Measurements from ENCODE around the gene MARCHF7.
"Not testable (repeated sequence)": the region's sequence is repeated elsewhere in the genome, so short reads cannot be mapped to it uniquely, and the experiment has no call there.

MARCHF7 gene

DNA sequence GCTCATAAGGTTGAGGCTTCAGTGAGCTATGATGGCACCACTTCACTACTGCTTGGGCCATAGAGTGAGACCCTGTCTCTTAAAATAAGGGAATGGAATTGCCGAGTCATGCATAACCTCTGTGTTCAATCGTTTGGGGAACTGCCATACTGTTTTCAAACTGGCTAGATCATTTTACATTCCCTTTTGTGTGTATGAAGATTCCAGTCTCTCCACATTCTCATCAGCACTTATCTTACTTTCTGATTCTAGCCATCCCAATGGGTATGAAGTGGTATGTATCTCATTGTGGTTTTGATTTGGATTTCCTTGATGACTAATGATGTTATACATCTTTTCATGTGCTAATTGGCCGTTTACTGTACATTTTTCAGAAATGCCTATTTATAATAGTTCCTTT, 23.7 kb downstream of the MARCHF7 start:
- Mint-ChIP-seq H3K36me3 (ENCODE audit: insufficient read depth) (peaks cover 72% of the 10 kb centered on the region), H3K4me1 (ENCODE audit: low read depth in 2 of 2) (peaks cover 24 to 36% of the 10 kb centered on the region in 2 donors), H3K9me3 (no peaks in the 10 kb centered on the region), H3K27me3 (no peaks in the 10 kb centered on the region), H3K27ac (no peak overlapping the region), H3K4me3 (no peak overlapping the region)
- DNase-seq (no peak), ATAC-seq (replicated peaks) (no peak)

DNA sequence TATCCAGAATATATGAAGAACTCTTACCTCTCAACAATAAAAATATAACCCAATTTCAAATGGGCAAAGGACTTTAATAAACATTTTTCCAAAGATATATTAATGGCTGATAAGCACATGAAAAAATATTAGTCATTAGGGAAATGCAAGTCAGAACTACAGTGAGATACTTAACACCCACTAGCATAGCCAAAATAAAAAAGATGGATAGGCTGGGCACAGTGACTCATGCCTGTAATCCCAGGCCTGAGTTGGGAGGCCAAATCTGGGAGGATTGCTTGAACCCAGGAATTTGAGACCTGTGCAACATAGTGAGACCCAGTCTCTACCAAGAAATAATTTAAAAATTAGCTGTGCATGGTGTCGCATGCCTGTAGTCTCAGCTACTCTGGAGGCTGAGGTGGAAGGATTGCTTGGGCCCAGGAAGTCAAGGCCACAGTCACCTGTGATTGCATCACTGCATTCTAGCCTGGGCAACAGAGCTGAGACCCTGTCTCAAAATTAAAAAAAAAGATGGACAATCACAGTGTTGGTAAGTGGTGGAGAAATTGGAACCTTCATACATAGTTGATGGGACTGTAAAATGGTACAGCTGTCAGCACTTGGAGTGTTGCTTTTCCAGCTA, 25.1 kb downstream of the MARCHF7 start:
- peaks cover 26 to 49% of the 10 kb centered on the region in 2 donors for H3K4me1 Mint-ChIP-seq (ENCODE audit: low read depth in 2 of 2)
- H3K27ac Mint-ChIP-seq = peak overlapping the region; percentile 69 to 72
- peaks cover 64% of the 10 kb centered on the region for H3K36me3 Mint-ChIP-seq (ENCODE audit: insufficient read depth)
- H3K27me3 Mint-ChIP-seq = no peaks in the 10 kb centered on the region
- no peak overlapping the region for H3K4me3 Mint-ChIP-seq
- ATAC-seq (replicated peaks) (no peak), DNase-seq (no peak)
- H3K9me3 Mint-ChIP-seq = no peaks in the 10 kb centered on the region

DNA sequence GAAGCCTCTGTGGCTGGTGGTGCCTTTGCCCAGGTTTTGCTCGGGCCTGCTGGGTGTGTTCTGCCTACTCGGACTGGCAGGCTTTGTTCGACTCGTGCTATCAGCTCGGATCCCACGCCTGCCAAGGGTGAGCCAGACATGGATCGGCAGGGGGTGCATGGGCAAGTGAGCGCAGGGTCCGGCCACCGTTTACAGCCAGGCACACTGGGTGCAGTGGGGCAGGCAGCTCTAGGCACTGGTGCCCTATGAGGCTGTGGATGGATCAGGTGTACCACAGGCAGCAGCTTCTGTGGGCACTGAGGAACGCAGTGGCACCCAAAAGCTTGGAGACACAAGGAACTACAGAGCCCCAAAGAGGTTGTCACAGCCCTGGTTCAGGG, 25.6 kb downstream of the MARCHF7 start:
- Mint-ChIP-seq H3K36me3 (ENCODE audit: insufficient read depth) (peaks cover 65% of the 10 kb centered on the region), H3K27me3 (no peaks in the 10 kb centered on the region), H3K4me3 (no peak overlapping the region), H3K4me1 (ENCODE audit: low read depth in 2 of 2) (peaks cover 26 to 51% of the 10 kb centered on the region in 2 donors), H3K9me3 (no peaks in the 10 kb centered on the region), H3K27ac (peak overlapping the region in 1 of 2 donors; percentile 69)
- no peak for DNase-seq
- no peak for ATAC-seq (replicated peaks)

DNA sequence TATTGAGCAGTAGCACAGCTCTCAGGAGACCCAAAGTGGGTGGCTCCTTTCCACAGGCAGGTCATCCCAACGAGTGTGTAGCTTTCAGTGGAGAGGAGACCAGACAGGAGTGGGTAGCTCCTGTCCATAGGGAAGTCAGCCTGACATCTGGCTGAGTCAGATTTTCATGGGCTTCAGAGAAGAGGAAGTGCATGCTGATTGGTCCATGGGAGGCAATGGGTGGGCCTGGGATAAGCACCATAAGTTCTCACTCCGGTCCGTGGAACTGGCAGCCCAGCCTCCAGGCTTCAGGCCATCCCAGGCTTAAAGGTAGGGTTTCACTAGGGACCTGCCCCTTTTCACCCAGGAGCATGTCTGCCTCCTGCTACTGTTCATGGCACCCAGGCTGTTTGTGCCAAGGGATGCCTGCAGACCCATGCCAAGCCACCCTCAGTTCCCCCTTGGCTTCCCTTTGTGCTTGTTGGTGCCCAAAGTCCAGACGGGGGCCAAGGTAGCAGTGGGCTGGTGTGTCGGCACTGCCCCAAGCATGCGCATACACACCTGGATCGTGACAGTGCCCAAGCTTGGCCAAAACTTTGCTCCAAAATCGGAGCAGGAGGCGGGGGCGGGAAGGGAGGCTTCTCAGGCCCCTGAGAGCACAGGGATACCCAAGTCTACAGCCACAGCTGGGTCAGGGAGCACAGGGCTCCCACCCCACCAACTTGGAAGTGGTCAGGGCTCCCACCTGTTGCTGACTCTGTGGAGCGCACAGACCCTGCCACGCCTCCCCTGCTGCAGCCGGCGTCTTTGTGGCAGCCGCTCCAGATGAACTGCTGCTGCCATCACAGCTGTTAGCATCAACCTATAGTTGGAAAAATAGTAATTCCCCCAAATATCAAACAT, 26.4 kb downstream of the MARCHF7 start:
- Mint-ChIP-seq H3K9me3 (no peaks in the 10 kb centered on the region), H3K36me3 (ENCODE audit: insufficient read depth) (peaks cover 66% of the 10 kb centered on the region), H3K27me3 (no peaks in the 10 kb centered on the region), H3K4me1 (ENCODE audit: low read depth in 2 of 2) (peaks cover 26 to 51% of the 10 kb centered on the region in 2 donors), H3K27ac (peak overlapping the region in 1 of 2 donors; percentile 39), H3K4me3 (no peak overlapping the region)
- DNase-seq (no peak), ATAC-seq (replicated peaks) (no peak)

DNA sequence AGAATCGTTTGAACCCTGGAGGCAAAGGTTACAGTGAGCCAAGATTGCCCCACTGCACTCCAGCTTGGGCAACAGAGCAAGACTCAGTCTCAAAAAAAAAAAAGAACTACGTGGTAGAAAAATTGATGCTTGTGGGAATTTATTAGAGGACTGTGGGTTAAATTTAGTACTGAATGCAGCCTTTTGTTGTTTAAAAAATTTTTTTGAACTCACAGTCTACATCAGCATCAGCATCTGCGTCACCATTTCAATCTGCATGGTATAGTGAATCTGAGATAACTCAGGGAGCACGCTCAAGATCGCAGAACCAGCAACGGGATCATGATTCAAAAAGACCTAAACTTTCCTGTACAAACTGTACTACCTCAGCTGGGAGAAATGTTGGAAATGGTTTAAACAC, 30.5 kb downstream of the MARCHF7 start:
- Mint-ChIP-seq H3K4me1 (ENCODE audit: low read depth in 2 of 2) (peaks cover 10 to 40% of the 10 kb centered on the region in 2 donors), H3K4me3 (no peak overlapping the region), H3K27ac (peak overlapping the region in 1 of 2 donors; percentile 81), H3K27me3 (no peaks in the 10 kb centered on the region), H3K36me3 (ENCODE audit: insufficient read depth) (peaks cover 64% of the 10 kb centered on the region), H3K9me3 (no peaks in the 10 kb centered on the region)
- DNase-seq = no peak
- ATAC-seq (replicated peaks) = no peak

DNA sequence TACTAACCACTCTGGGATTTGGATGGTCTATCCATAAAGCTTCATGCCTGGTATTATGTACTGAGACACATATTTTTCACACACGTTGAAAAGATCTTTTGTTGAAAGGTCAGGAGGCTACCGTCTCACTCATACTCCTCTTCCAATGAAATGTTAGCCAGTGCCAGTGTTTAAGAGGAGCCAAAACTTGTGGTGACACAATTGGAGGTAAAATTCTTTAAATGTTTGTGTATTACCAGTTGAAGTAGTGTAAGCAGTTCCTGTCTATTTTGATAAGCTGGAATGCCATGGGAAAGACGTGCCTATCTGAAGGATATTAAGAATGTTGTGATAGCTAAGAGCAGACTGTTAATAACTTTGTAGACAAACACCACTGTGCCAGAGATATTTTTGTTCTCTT, 32.1 kb downstream of the MARCHF7 start:
- H3K36me3 Mint-ChIP-seq (ENCODE audit: insufficient read depth) = peaks cover 79% of the 10 kb centered on the region
- H3K9me3 Mint-ChIP-seq = no peaks in the 10 kb centered on the region
- H3K27ac Mint-ChIP-seq = no peak overlapping the region
- no peak for DNase-seq
- H3K4me3 Mint-ChIP-seq = no peak overlapping the region
- H3K27me3 Mint-ChIP-seq = no peaks in the 10 kb centered on the region
- ATAC-seq (replicated peaks) = no peak
- H3K4me1 Mint-ChIP-seq (ENCODE audit: low read depth in 2 of 2) = peaks cover 6 to 32% of the 10 kb centered on the region in 2 donors

DNA sequence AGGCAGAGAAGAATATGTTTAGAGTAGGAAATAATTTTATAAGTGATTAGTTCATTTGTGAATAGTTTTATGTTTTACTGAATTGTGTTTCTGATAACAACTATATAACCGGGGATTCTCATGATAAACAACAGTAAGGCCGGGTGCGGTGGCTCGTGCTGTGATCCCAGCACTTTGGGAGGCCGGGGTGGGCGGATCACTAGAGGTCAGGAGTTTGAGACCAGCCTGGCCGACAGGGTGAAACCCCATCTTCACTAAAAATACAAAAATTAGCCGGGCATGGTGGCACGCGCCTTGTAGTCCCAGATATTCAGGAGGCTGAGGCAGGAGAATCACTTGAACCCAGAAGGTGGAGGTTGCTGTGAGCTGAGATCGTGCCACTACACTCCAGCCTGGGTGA, 32.9 kb downstream of the MARCHF7 start:
- H3K27me3 Mint-ChIP-seq; H3K27ac Mint-ChIP-seq; H3K4me3 Mint-ChIP-seq; H3K9me3 Mint-ChIP-seq; ATAC-seq (replicated peaks); DNase-seq: not testable (repeated sequence)
- H3K36me3 Mint-ChIP-seq (ENCODE audit: insufficient read depth) = peaks cover 79% of the 10 kb centered on the region
- H3K4me1 Mint-ChIP-seq (ENCODE audit: low read depth in 2 of 2) = peaks cover 3 to 25% of the 10 kb centered on the region in 2 donors

DNA sequence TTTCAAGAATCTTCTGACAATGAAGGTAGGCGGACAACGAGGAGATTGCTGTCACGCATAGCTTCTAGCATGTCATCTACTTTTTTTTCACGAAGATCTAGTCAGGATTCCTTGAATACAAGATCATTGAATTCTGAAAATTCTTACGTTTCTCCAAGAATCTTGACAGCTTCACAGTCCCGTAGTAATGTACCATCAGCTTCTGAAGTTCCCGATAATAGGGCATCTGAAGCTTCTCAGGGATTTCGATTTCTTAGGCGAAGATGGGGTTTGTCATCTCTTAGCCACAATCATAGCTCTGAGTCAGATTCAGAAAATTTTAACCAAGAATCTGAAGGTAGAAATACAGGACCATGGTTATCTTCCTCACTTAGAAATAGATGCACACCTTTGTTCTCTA, 35.8 kb downstream of the MARCHF7 start:
- peaks cover 63% of the 10 kb centered on the region for H3K36me3 Mint-ChIP-seq (ENCODE audit: insufficient read depth)
- no peak for DNase-seq
- peak overlapping the region in 1 of 2 donors; percentile 46 for H3K27ac Mint-ChIP-seq
- ATAC-seq (replicated peaks) = no peak
- no peaks in the 10 kb centered on the region for H3K27me3 Mint-ChIP-seq
- H3K4me1 Mint-ChIP-seq (ENCODE audit: low read depth in 2 of 2) = peaks cover 11 to 32% of the 10 kb centered on the region in 2 donors
- H3K9me3 Mint-ChIP-seq = no peaks in the 10 kb centered on the region
- H3K4me3 Mint-ChIP-seq = no peak overlapping the region

DNA sequence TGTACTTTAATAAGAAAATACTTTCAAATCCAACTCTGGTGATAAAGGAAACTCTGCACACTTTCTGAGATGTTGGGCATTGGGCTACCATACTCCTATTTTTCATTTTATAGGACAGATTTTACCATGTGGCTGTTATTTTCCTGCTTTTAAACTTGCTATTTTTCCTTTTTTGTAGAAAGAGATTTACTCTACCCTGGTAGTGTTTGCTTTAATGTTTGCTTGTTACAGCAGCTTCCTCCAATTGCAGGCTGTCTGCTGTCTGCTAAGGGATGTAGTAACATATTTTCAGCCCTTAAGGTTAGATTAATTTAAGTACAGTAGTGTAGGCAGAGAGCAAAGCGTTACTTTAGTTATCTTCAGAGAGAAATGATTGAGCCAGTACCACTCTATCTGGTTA, 38.6 kb downstream of the MARCHF7 start:
- Mint-ChIP-seq H3K27me3 (no peaks in the 10 kb centered on the region), H3K9me3 (no peaks in the 10 kb centered on the region), H3K4me3 (no peak overlapping the region), H3K4me1 (ENCODE audit: low read depth in 2 of 2) (peaks cover 11 to 22% of the 10 kb centered on the region in 2 donors), H3K36me3 (ENCODE audit: insufficient read depth) (peaks cover 40% of the 10 kb centered on the region), H3K27ac (no peak overlapping the region)
- ATAC-seq (replicated peaks) (no peak), DNase-seq (no peak)

DNA sequence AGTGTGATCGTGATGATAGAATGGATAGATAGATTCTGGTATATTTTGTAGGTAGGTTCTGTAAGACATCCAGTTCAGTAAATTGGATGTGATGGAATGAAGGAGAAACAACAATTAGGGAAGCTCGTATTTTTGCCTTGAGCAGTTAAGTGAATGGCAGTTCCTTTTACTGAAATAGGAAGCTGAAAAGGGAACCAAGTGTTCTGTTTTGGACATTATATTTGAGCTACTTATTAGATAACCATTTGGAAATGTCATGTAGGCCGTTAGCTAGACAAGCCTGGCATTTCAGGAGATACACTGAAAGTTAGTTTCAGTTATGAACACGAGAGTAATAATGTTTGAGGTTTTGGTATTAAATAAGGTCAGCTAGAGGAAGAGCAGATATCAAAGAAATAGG, 41.5 kb downstream of the MARCHF7 start:
- Mint-ChIP-seq H3K36me3 (ENCODE audit: insufficient read depth) (peaks cover 28% of the 10 kb centered on the region), H3K9me3 (no peaks in the 10 kb centered on the region), H3K4me3 (no peak overlapping the region), H3K4me1 (ENCODE audit: low read depth in 2 of 2) (peaks cover 11 to 34% of the 10 kb centered on the region in 2 donors), H3K27ac (no peak overlapping the region), H3K27me3 (no peaks in the 10 kb centered on the region)
- no peak for ATAC-seq (replicated peaks)
- DNase-seq = no peak

DNA sequence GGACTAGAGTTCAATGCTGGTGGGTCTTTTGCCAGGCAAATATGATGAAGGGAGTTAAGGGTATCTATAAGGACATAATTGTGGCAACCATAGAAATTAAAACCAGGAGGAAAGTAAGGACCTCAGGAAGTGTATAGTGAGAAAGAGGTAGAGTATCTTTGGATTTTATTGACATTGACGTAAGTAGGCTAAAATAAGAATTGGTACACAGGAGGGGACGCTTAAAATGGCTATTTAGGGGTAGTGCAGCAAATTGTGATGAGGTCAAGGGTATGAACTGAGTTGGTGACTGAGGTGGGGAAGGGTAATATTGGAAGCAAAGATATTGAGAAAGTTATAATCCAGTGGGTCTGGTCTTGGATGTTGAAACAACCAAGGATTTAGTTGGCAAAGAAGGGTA, 42.7 kb downstream of the MARCHF7 start:
- ATAC-seq (replicated peaks) = no peak
- DNase-seq = no peak
- no peaks in the 10 kb centered on the region for H3K27me3 Mint-ChIP-seq
- no peaks in the 10 kb centered on the region for H3K9me3 Mint-ChIP-seq
- H3K36me3 Mint-ChIP-seq (ENCODE audit: insufficient read depth) = peaks cover 27% of the 10 kb centered on the region
- peaks cover 11 to 34% of the 10 kb centered on the region in 2 donors for H3K4me1 Mint-ChIP-seq (ENCODE audit: low read depth in 2 of 2)
- H3K4me3 Mint-ChIP-seq = no peak overlapping the region
- no peak overlapping the region for H3K27ac Mint-ChIP-seq

DNA sequence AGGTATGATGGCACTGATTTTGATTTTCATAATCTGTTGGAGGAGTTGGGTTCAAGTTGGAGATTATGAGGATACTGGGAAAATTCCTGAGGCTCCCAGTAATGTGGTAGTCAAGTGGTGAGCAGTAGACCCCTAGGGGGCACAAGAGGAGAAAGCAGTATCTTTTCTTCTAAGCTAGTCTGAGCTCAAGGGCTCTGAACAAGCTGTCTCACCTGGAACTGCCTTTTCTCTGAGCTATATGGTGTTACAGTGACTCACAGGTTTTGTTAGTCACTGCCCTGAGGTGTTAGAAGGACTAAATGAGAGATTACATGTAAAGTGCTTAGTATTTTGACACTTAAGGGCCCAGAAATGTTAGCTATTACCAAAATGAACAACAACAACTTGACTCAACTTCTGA, 43.5 kb downstream of the MARCHF7 start:
- no peak overlapping the region for H3K4me3 Mint-ChIP-seq
- H3K4me1 Mint-ChIP-seq (ENCODE audit: low read depth in 2 of 2) = peaks cover 11 to 37% of the 10 kb centered on the region in 2 donors
- DNase-seq (no peak), ATAC-seq (replicated peaks) (peak; percentile 61)
- H3K9me3 Mint-ChIP-seq = no peaks in the 10 kb centered on the region
- H3K27ac Mint-ChIP-seq = no peak overlapping the region
- no peaks in the 10 kb centered on the region for H3K27me3 Mint-ChIP-seq
- H3K36me3 Mint-ChIP-seq (ENCODE audit: insufficient read depth) = peaks cover 33% of the 10 kb centered on the region

DNA sequence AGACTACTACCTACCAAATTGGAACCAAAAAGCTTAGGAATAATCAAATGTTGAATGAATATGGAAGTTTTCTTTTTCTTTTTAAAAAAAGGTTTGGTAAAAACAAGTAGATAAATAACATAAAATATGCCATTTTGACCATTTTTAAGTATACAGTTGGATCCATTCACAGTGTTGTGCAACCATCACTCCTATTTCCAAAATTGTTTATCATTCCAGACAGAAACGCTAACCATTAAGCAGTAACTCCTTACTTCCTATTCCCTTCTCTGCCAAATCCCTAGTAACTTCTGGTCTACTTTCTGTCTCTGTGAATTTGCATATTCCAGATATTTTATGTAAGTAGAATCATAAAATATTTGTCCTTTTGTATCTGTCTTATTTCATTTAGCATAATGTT, 45.9 kb downstream of the MARCHF7 start:
- no peaks in the 10 kb centered on the region for H3K9me3 Mint-ChIP-seq
- H3K4me3 Mint-ChIP-seq = no peak overlapping the region
- no peaks in the 10 kb centered on the region for H3K27me3 Mint-ChIP-seq
- H3K36me3 Mint-ChIP-seq (ENCODE audit: insufficient read depth) = peaks cover 58% of the 10 kb centered on the region
- ATAC-seq (replicated peaks) = no peak
- no peak for DNase-seq
- peaks cover 3 to 22% of the 10 kb centered on the region in 2 donors for H3K4me1 Mint-ChIP-seq (ENCODE audit: low read depth in 2 of 2)
- peak overlapping the region; percentile 59 to 79 for H3K27ac Mint-ChIP-seq

DNA sequence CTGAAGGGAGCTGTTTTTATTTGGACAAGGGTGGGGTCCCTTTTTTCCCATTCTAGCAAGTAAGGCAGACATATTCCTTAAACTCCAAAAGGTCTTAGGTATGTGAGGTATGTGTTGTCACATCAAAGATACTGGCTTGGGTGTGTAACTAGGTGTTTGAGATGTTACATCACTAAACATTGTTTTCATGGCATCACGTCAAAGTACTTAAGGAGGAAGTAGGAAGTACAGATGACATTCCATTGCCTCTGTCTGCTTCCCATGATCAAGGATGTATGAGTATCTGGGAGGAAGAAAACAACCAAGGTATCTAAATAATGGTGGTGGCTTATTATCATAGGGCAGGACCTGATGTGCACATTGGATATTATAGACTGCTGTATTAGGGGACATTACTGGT, 46.4 kb downstream of the MARCHF7 start:
- Mint-ChIP-seq H3K36me3 (ENCODE audit: insufficient read depth) (peaks cover 62% of the 10 kb centered on the region), H3K9me3 (no peaks in the 10 kb centered on the region), H3K27me3 (no peaks in the 10 kb centered on the region), H3K27ac (peak overlapping the region in 1 of 2 donors; percentile 79), H3K4me1 (ENCODE audit: low read depth in 2 of 2) (peaks cover 3 to 26% of the 10 kb centered on the region in 2 donors), H3K4me3 (no peak overlapping the region)
- no peak for DNase-seq
- no peak for ATAC-seq (replicated peaks)
